Chondrocyte (in vitro differentiated cells): Measurements from ENCODE around the gene PPP1R2. TPM values are rescaled to one million over a fixed set of nuclear protein-coding genes. Genes with fewer than 3 reads are reported as not detected.

ENCODE experiments used
- DNase-seq: peaks from one replicate; pipeline ENCODE4 v3.0.0; 2021; ENCODE audit warnings: mixed read lengths, low spot score
- H3K27ac Mint-ChIP-seq: one replicate; pipeline ENCODE4 v1.8.0; 2021; ENCODE audit warnings: mild to moderate bottlenecking, moderate library complexity, mixed read lengths; ENCODE audit not compliant: unreplicated experiment
- H3K27me3 Mint-ChIP-seq: 2 replicates; pipeline ENCODE4 v1.8.0; 2021; ENCODE audit warnings: low read depth, mixed read lengths
- H3K36me3 Mint-ChIP-seq: 2 replicates; pipeline ENCODE4 v1.8.0; 2021; ENCODE audit warnings: low read depth, mixed read lengths
- H3K4me1 Mint-ChIP-seq: 2 replicates; pipeline ENCODE4 v1.8.0; 2021; ENCODE audit warnings: low read depth, mild to moderate bottlenecking, mixed read lengths
- H3K4me3 Mint-ChIP-seq: one replicate; pipeline ENCODE4 v1.8.0; 2021; ENCODE audit warnings: mild to moderate bottlenecking, moderate library complexity, mixed read lengths; ENCODE audit not compliant: unreplicated experiment
- H3K9me3 Mint-ChIP-seq: 2 replicates; pipeline ENCODE4 v1.8.0; 2021; ENCODE audit warnings: low read depth, mixed read lengths
- CTCF ChIP-seq: fragments of 200-600 bp; sonication (generic); IDR thresholded peaks from 2 replicates; pipeline ENCODE4 v1.5.0; 2021; ENCODE audit warnings: antibody characterized with exemption, mild to moderate bottlenecking, moderate library complexity
- total RNA-seq: library from RNA; stranded (reverse); gene quantifications from 3 replicates; pipeline ENCODE4 v1.2.1, GENCODE V29; 2021

The PPP1R2 gene
- total RNA-seq, 1 donor from 2014 or later: 45.8 TPM

DNA sequence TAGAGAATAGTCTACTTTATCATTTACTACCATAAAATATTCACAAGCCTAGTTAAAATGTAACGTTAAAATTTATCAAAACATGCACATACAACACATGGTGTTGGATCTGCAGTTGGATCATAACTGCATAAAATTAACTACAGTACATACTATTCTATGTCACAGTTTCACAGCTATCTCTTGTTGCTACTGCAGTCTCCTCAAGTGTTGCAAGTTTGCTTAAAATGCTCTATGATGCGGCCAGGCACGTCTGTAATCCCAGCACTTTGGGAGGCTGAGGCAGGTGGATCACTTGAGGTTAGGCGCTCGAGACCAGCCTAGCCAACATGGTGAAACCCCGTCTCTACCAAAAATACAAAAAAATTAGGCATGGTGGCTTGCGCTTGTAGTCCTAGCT, 10.3 kb downstream of the PPP1R2 start:
- no peaks in the 10 kb centered on the region for H3K27me3 Mint-ChIP-seq
- no peak overlapping the region for H3K27ac Mint-ChIP-seq
- peaks cover 20% of the 10 kb centered on the region for H3K4me1 Mint-ChIP-seq
- H3K4me3 Mint-ChIP-seq: no peak overlapping the region
- no peaks in the 10 kb centered on the region for H3K9me3 Mint-ChIP-seq
- TF ChIP-seq CTCF: no peak
- peaks cover 1% of the 10 kb centered on the region for H3K36me3 Mint-ChIP-seq
- DNase-seq: no peak

DNA sequence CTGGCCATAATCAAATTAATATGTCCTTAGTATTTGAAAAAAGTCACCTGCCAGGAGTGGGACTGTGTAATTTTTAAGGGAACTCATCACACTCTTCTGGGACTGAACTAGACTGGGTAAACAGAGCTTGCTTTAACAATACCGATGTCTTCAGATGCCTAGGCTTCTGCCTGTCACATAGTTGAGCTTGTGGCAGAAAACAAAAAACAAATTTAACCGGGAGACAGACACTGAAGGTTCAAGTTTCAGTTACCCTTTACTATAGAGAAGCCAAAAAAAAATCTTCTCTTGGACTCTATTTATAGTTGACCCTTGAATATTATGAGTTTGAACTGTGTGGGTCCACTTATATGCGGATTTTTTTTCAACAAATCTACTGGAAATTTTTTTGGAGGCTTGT, 10.8 kb downstream of the PPP1R2 start:
- no peak for TF ChIP-seq CTCF
- Mint-ChIP-seq H3K4me1 (peaks cover 20% of the 10 kb centered on the region), H3K27me3 (no peaks in the 10 kb centered on the region), H3K9me3 (no peaks in the 10 kb centered on the region), H3K27ac (peak overlapping the region; percentile 4), H3K4me3 (no peak overlapping the region), H3K36me3 (peaks cover 1% of the 10 kb centered on the region)
- DNase-seq: no peak

GRCh38 chr3:195531683-195532082, 11.4 kb downstream of the PPP1R2 start:
- no peak for DNase-seq
- H3K4me1 Mint-ChIP-seq: peaks cover 20% of the 10 kb centered on the region
- peaks cover 1% of the 10 kb centered on the region for H3K36me3 Mint-ChIP-seq
- H3K9me3 Mint-ChIP-seq: no peaks in the 10 kb centered on the region
- no peak overlapping the region for H3K4me3 Mint-ChIP-seq
- H3K27ac Mint-ChIP-seq: no peak overlapping the region
- no peaks in the 10 kb centered on the region for H3K27me3 Mint-ChIP-seq
- no peak for TF ChIP-seq CTCF

DNA sequence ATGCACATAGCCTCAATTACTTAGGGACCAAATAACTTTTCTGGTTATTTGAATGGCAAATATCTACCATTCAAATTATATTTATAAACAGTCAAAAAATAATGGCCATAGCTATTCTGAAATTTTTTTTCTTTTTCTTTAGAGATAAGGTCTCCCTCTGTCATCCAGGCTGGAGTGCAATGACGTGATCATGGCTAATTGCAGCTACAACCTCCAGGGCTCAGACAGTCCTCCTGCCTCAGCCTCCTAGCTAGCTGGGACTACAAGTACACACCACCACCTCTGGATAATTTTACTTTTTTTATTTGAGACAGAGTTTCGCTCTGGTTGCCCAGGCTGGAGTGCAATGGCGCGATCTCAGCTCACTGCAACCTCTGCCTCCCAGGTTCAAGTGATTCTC, 16.6 kb downstream of the PPP1R2 start:
- H3K27me3 Mint-ChIP-seq: no peaks in the 10 kb centered on the region
- H3K27ac Mint-ChIP-seq: no peak overlapping the region
- peaks cover 4% of the 10 kb centered on the region for H3K4me1 Mint-ChIP-seq
- TF ChIP-seq CTCF: no peak
- no peak overlapping the region for H3K4me3 Mint-ChIP-seq
- no peak for DNase-seq
- H3K36me3 Mint-ChIP-seq: no peaks in the 10 kb centered on the region
- H3K9me3 Mint-ChIP-seq: no peaks in the 10 kb centered on the region

GRCh38 chr3:195524171-195524896, 18.8 kb downstream of the PPP1R2 start:
- DNase-seq: no peak
- Mint-ChIP-seq H3K9me3 (no peaks in the 10 kb centered on the region), H3K4me1 (peaks cover 4% of the 10 kb centered on the region), H3K27me3 (no peaks in the 10 kb centered on the region), H3K4me3 (no peak overlapping the region), H3K36me3 (no peaks in the 10 kb centered on the region), H3K27ac (peak overlapping the region; percentile 3)
- TF ChIP-seq CTCF: no peak
